ENCODE results near the gene GPX3. TPM values are rescaled to one million over a fixed set of nuclear protein-coding genes. Genes with fewer than 3 reads are reported as not detected.

Gene GPX3
- total RNA-seq, 1 experiment from 2014 or later: 20.4 TPM

DNA sequence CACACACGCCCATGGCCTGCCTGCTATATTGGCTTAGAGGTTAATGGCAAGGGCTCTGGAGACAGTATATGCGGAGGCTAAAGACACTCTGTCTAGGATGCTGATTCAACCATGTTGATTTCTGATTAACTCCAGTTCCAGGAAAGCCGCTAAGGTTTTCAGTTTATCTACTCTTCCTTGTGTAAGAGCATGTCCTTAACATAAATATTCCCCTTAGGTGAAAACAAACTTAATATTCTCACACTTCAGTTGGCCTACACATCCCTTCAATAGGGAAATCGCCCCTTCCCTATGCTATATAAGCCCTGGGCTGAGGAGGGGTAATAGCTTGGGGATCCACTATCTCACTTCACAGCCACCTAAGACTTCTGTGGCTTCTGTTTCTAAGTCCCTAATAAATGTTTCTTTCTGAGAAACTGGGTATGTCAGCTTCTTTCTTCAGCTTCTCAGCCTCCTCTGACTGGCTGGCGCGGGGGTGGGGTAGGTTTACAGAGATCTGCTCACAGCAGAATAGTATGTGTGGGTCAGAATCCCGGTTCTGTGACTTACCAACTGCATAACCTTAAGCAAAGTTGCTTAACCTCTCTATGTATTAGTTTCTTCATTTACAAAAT lies 4.3 kb upstream of the GPX3 start:
- no peak overlapping the region for H3K14ac ChIP-seq (ENCODE audit: insufficient read depth, low read length)
- H4K20me1 ChIP-seq (ENCODE audit: control insufficient read depth, insufficient read depth, insufficient read length): no peaks in the 10 kb centered on the region
- no peaks in the 10 kb centered on the region; the same call in 1 of the 2 replicates for H3K27me3 ChIP-seq (ENCODE audit: insufficient read depth, low read length)
- no peaks in the 10 kb centered on the region for H3K79me1 ChIP-seq (ENCODE audit: insufficient read depth, low read depth, low read length, poor library complexity, severe bottlenecking)
- H3K9me3 ChIP-seq (ENCODE audit: control insufficient read depth, low read depth, low read length): no peaks in the 10 kb centered on the region
- H2BK5ac ChIP-seq (ENCODE audit: insufficient read length, low read length): no peak overlapping the region
- no peaks in the 10 kb centered on the region for H3K23me2 ChIP-seq (ENCODE audit: insufficient read length, low read depth, low read length, poor library complexity, severe bottlenecking)
- no peak overlapping the region for H3K23ac ChIP-seq (ENCODE audit: insufficient read length, low read depth, low read length)
- no CpG with 5 or more reads among the region's 7 CpGs for WGBS (ENCODE audit: extremely low coverage, insufficient read length, low lambda C conversion rate)
- H3K4ac ChIP-seq (ENCODE audit: low read depth, low read length): no peak overlapping the region
- no peak overlapping the region for H2BK15ac ChIP-seq (ENCODE audit: low read depth, low read length)
- Mint-ChIP-seq H3K9me3 (no peaks in the 10 kb centered on the region), H3K36me3 (ENCODE audit: insufficient read depth in 1 of 3, low read depth in 3 of 3) (no peaks in the 10 kb centered on the region), H3K27me3 (ENCODE audit: low read depth) (peaks cover 51% of the 10 kb centered on the region), H3K27ac (no peak overlapping the region), H3K4me1 (peaks cover 3 to 6% of the 10 kb centered on the region in 2 experiments; a peak in 3 of 4 replicates), H3K4me3 (no peak overlapping the region)
- H3K4me1 ChIP-seq (ENCODE audit: insufficient read depth, low read length): no peaks in the 10 kb centered on the region
- no peak overlapping the region for H4K5ac ChIP-seq (ENCODE audit: insufficient read length, low read depth, low read length)
- no peak overlapping the region for H3K56ac ChIP-seq (ENCODE audit: insufficient read length, low read depth, low read length)
- TF ChIP-seq, protein P1, sequence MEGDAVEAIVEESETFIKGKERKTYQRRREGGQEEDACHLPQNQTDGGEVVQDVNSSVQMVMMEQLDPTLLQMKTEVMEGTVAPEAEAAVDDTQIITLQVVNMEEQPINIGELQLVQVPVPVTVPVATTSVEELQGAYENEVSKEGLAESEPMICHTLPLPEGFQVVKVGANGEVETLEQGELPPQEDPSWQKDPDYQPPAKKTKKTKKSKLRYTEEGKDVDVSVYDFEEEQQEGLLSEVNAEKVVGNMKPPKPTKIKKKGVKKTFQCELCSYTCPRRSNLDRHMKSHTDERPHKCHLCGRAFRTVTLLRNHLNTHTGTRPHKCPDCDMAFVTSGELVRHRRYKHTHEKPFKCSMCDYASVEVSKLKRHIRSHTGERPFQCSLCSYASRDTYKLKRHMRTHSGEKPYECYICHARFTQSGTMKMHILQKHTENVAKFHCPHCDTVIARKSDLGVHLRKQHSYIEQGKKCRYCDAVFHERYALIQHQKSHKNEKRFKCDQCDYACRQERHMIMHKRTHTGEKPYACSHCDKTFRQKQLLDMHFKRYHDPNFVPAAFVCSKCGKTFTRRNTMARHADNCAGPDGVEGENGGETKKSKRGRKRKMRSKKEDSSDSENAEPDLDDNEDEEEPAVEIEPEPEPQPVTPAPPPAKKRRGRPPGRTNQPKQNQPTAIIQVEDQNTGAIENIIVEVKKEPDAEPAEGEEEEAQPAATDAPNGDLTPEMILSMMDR (conservative IDR thresholded peaks at IDR 0.05): no peak
- H2BK20ac ChIP-seq (ENCODE audit: low read depth, low read length, poor library complexity, severe bottlenecking): no peak overlapping the region
- H2AK5ac ChIP-seq (ENCODE audit: insufficient read length, low read length): no peak overlapping the region
- H3K79me2 ChIP-seq (ENCODE audit: insufficient read depth, low read length): no peaks in the 10 kb centered on the region
- H2BK12ac ChIP-seq (ENCODE audit: insufficient read length, low read depth, low read length): no peak overlapping the region
- H3T11ph ChIP-seq (ENCODE audit: low read length): no peak overlapping the region
- H3K9ac ChIP-seq (ENCODE audit: extremely low read depth, insufficient read length, low read length): no peak overlapping the region
- no peak overlapping the region for H3K4me2 ChIP-seq (ENCODE audit: insufficient read depth, insufficient read length, low read length)
- no peak overlapping the region for H3K18ac ChIP-seq (ENCODE audit: insufficient read length, low read depth, low read length)
- no peak overlapping the region for H2AFZ ChIP-seq (ENCODE audit: low read length)
- no peak overlapping the region for H4K91ac ChIP-seq (ENCODE audit: insufficient read length, low read depth, low read length)
- no peak overlapping the region for H2BK120ac ChIP-seq (ENCODE audit: low read depth, low read length, poor library complexity, severe bottlenecking)
- no peak overlapping the region for H3K27ac ChIP-seq (ENCODE audit: insufficient read length, low read depth, low read length)
- no peak for DNase-seq
- H4K8ac ChIP-seq (replicated peaks; ENCODE audit: insufficient read length, low read depth, low read length): no peak overlapping the region

All from H9 (cell line).